HepG2 (cell line): ENCODE measurements around the gene MYO1B. TPM values are rescaled to one million over a fixed set of nuclear protein-coding genes. Genes with fewer than 3 reads are reported as not detected.
A peak's percentile ranks its signal among the peaks of the same experiment; 100 is the strongest.

Experiments used
- AFF4 ChIP-seq: sonication (generic); formaldehyde crosslinking; IDR thresholded peaks from 2 replicates; pipeline ENCODE4 v1.4.0; 2020; ENCODE audit warnings: missing genetic modification reagents
- BRF2 ChIP-seq: sonication (generic); formaldehyde crosslinking; IDR thresholded peaks from 2 replicates; pipeline ENCODE4 v1.8.1; 2022; ENCODE audit warnings: mild to moderate bottlenecking, missing genetic modification reagents
- CREB1 ChIP-seq, 2 experiments: fragments of 450-650 bp in 1 of 2; IDR thresholded peaks; 2 replicates each; pipeline ENCODE4 v1.6.1; 2016 to 2017; ENCODE audit warnings: control low read depth in 1 of 2, mild to moderate bottlenecking in 1 of 2, missing compliant biosample characterization in 1 of 2, missing genetic modification characterization in 1 of 2
- EP300 ChIP-seq, 3 experiments: sonication (generic) in 1 of 3; formaldehyde crosslinking in 1 of 3; IDR thresholded peaks; 2 replicates each; pipeline versions ENCODE4 v1.5.1 to v1.6.1; 2011 to 2020; ENCODE audit warnings: low read depth in 2 of 3, low read length in 2 of 3, borderline replicate concordance in 1 of 3, improper control_type of control experiment in 1 of 3, mild to moderate bottlenecking in 1 of 3, missing genetic modification reagents in 1 of 3, moderate library complexity in 1 of 3
- GPN1 ChIP-seq: sonication (generic); formaldehyde crosslinking; IDR thresholded peaks from 2 replicates; pipeline ENCODE4 v1.5.1; 2020; ENCODE audit warnings: missing genetic modification reagents, borderline replicate concordance
- MYC ChIP-seq: sonication (generic); formaldehyde crosslinking; IDR thresholded peaks from 2 replicates; pipeline ENCODE4 v1.9.0; 2021; ENCODE audit warnings: missing genetic modification reagents, borderline replicate concordance
- PATZ1 ChIP-seq: sonication (generic); formaldehyde crosslinking; IDR thresholded peaks from 2 replicates; pipeline ENCODE4 v1.4.0; 2020; ENCODE audit warnings: missing genetic modification reagents
- RXRA ChIP-seq: sonication (generic); formaldehyde crosslinking; IDR thresholded peaks from 2 replicates; pipeline ENCODE4 v1.5.1; 2020; ENCODE audit warnings: missing genetic modification reagents
- SIN3B ChIP-seq: fragments of 150-350 bp; IDR thresholded peaks from 2 replicates; pipeline ENCODE4 v1.6.1; 2014; ENCODE audit warnings: low read length
- STAG1 ChIP-seq: sonication (generic); formaldehyde crosslinking; IDR thresholded peaks from 2 replicates; pipeline ENCODE4 v1.4.0; 2020; ENCODE audit warnings: missing genetic modification reagents
- TBX3 ChIP-seq: fragments of 450-650 bp; IDR thresholded peaks from 2 replicates; pipeline ENCODE4 v1.6.1; 2017; ENCODE audit warnings: antibody characterized with exemption, mild to moderate bottlenecking, inconsistent platforms, borderline replicate concordance
- ZNF121 ChIP-seq: sonication (generic); formaldehyde crosslinking; IDR thresholded peaks from 2 replicates; pipeline ENCODE4 v1.5.0; 2020; ENCODE audit warnings: mild to moderate bottlenecking, missing genetic modification reagents
- ZNF274 ChIP-seq: sonication (generic); formaldehyde crosslinking; IDR thresholded peaks from 2 replicates; pipeline ENCODE4 v1.5.1; 2020; ENCODE audit warnings: mild to moderate bottlenecking, missing genetic modification reagents
- ZNF362 ChIP-seq: sonication (generic); formaldehyde crosslinking; IDR thresholded peaks from 2 replicates; pipeline ENCODE4 v1.4.0; 2020; ENCODE audit warnings: missing genetic modification reagents, mild to moderate bottlenecking, borderline replicate concordance
- ZNF564 ChIP-seq: sonication (generic); formaldehyde crosslinking; IDR thresholded peaks from 2 replicates; pipeline ENCODE4 v1.8.1; 2023; ENCODE audit warnings: mild to moderate bottlenecking, missing genetic modification reagents
- ZNF770 ChIP-seq: sonication (generic); formaldehyde crosslinking; IDR thresholded peaks from 2 replicates; pipeline ENCODE4 v1.5.0; 2020; ENCODE audit warnings: mild to moderate bottlenecking, missing genetic modification reagents
- polyA plus RNA-seq, 8 experiments: library from polyadenylated mRNA; depleted of rRNA in 3 of 8; stranded (reverse) in 7 of 8; unstranded in 1 of 8; fragments of >200 nt; fragmentation: Illumina TruSeq in 4 of 8; extraction: Trizol in 4 of 8; gene quantifications; 2 replicates each; pipeline versions ENCODE4 v1.2.1 to v1.2.3, GENCODE V29; 2011 to 2016; ENCODE audit warnings: low read depth in 4 of 8, missing spikeins in 1 of 8, mixed read lengths in 1 of 8; ENCODE audit not compliant: insufficient read depth in 1 of 8
- total RNA-seq, 5 experiments: library from RNA; depleted of rRNA; stranded (reverse); fragments of >200 nt; fragmentation: Illumina TruSeq; extraction: Trizol; gene quantifications; 2 replicates each; pipeline ENCODE4 v1.2.3, GENCODE V29; 2016; ENCODE audit warnings: low read depth in 1 of 5

The MYO1B gene
- total and polyA plus RNA-seq, 2 of the 13 experiments (the other 11 are each of a cell fraction or from before 2014, with no cell fraction given), result 36.9 to 89.8 TPM

GRCh38 chr2:191241418-191241817, 3.8 kb upstream of the MYO1B start (continued):
- TF ChIP-seq BRF2, result no peak
- TF ChIP-seq ZNF274 (CRISPR knock-in tag), result no peak
- no peak for TF ChIP-seq SIN3B
- TF ChIP-seq RXRA, result peak; percentile 50; the same call in 1 of the 2 replicates
- no peak for TF ChIP-seq PATZ1 (CRISPR knock-in tag)
- TF ChIP-seq EP300 (IDR thresholded peaks at IDR 0.05; ENCODE audit: low read depth in 2 of 2, low read length in 2 of 2), result no peak
- no peak for TF ChIP-seq EP300 (CRISPR knock-in tag; IDR thresholded peaks at IDR 0.05; ENCODE audit: borderline replicate concordance)
- TF ChIP-seq ZNF121 (CRISPR knock-in tag), result no peak
- TF ChIP-seq TBX3, result no peak
- TF ChIP-seq CREB1 (IDR thresholded peaks at IDR 0.05), result no peak
- TF ChIP-seq CREB1 (CRISPR knock-in tag; IDR thresholded peaks at IDR 0.05), result no peak
- no peak for TF ChIP-seq STAG1
- no peak for TF ChIP-seq GPN1 (CRISPR knock-in tag)
- no peak for TF ChIP-seq AFF4 (CRISPR knock-in tag)
- no peak for TF ChIP-seq ZNF564
- no peak for TF ChIP-seq ZNF362 (CRISPR knock-in tag)
- peak; percentile 87 for TF ChIP-seq ZNF770 (CRISPR knock-in tag)
- no peak for TF ChIP-seq MYC (CRISPR knock-in tag)
